Hematopoietic multipotent progenitor cell treated with erythropoietin and hydrocortisone succinate and interleukin-3 and kit ligand, for 8 days (in vitro differentiated cells): ENCODE results near the gene SMIM43.
"Not testable (repeated sequence)": the region's sequence is repeated elsewhere in the genome, so short reads cannot be mapped to it uniquely, and the experiment has no call there.

Experiments
- DNase-seq: peaks from one replicate; pipeline ENCODE4 v3.0.0-alpha.2; 2015

Gene SMIM43

GRCh38 chr4:121778991-121779628 is 14.1 kb upstream of the SMIM43 start:
- DNase-seq: no peak

- DNase-seq: peak; percentile 31
Observed at GRCh38 chr4:121777625-121778024, 12.7 kb upstream of the SMIM43 start.

GRCh38 chr4:121776610-121777401 is 11.8 kb upstream of the SMIM43 start:
- DNase-seq: no peak

GRCh38 chr4:121773883-121774282 is 8.9 kb upstream of the SMIM43 start:
- DNase-seq: no peak

- DNase-seq: no peak
Observed at GRCh38 chr4:121771869-121772268, 6.9 kb upstream of the SMIM43 start.

GRCh38 chr4:121769341-121769740 is 4.4 kb upstream of the SMIM43 start:
- no peak for DNase-seq

GRCh38 chr4:121767166-121767565 is 2.2 kb upstream of the SMIM43 start:
- no peak for DNase-seq

GRCh38 chr4:121765971-121766538 is 1.1 kb upstream of the SMIM43 start:
- no peak for DNase-seq

GRCh38 chr4:121765368-121765705 is 373 bp upstream of the SMIM43 start:
- DNase-seq: no peak

GRCh38 chr4:121764303-121764701 is 662 bp downstream of the SMIM43 start:
- DNase-seq: no peak

- DNase-seq: no peak
Observed at GRCh38 chr4:121760205-121760604, 4.8 kb downstream of the SMIM43 start.

GRCh38 chr4:121758925-121759568 is 5.9 kb downstream of the SMIM43 start:
- no peak for DNase-seq

GRCh38 chr4:121752142-121752541 is 12.8 kb downstream of the SMIM43 start:
- DNase-seq: not testable (repeated sequence)

GRCh38 chr4:121749225-121749624 is 15.7 kb downstream of the SMIM43 start:
- peak; percentile 62 for DNase-seq

- DNase-seq: no peak
Observed at GRCh38 chr4:121742794-121743193, 22.2 kb downstream of the SMIM43 start.

GRCh38 chr4:121741751-121742150 is 23.2 kb downstream of the SMIM43 start:
- DNase-seq: no peak

GRCh38 chr4:121740796-121741409 is 24.1 kb downstream of the SMIM43 start:
- no peak for DNase-seq

- DNase-seq: no peak
Observed at GRCh38 chr4:121739575-121739974, 25.4 kb downstream of the SMIM43 start.

- DNase-seq: no peak
Observed at GRCh38 chr4:121738780-121739535, 26.0 kb downstream of the SMIM43 start.

GRCh38 chr4:121737846-121738554 is 27.0 kb downstream of the SMIM43 start:
- DNase-seq: no peak

GRCh38 chr4:121736735-121737351 is 28.1 kb downstream of the SMIM43 start:
- peak; percentile 68 for DNase-seq
